Measurements from ENCODE around the gene ATAT1. TPM values are rescaled to one million over a fixed set of nuclear protein-coding genes. Genes with fewer than 3 reads are reported as not detected.
"Not testable (repeated sequence)": the region's sequence is repeated elsewhere in the genome, so short reads cannot be mapped to it uniquely, and the experiment has no call there.

ATAT1 gene
- total RNA-seq, 2 donors from 2014 or later = 2.7 to 3.8 TPM

DNA sequence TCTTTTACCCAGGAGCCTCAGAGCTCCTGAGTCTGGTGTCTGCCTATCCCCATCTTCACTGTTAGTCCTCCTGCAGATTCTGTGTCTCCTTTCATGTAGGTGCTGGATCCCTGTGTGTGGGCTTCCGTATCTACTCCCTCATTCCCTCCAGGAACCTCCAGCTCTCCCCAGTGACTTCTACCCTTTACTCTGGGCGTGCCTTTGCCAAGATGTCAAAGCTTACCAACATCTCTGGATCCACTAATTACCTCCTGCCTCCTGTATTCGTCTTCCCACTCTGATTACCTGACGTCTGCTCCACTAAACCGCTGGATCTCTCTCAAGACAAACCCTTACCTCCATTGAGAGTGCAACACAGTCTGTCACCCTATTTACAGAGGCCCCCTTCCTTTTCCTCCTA is 18.1 kb downstream of the ATAT1 start:
- ATAC-seq = no peak
- intact Hi-C loops (cut with DNase I) = no loop called here
- no peak for DNase-seq

DNA sequence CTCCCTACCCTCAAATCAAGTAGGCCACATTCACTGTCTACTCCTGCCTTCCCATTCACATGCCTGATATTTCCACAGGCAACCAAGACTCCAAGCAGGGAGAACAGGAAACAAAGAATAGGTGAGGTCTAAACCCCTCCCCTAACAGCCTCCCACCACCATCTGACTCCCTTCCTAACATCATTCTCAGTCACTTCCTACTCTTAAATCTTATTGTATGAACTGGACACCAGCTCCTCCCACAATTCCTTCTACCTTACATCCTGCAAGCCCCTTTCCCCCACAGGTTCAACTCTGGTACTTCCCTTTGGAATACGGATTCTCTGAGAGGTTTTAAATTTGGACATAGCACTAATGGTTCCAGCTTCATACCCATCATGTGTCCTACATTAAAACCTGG is 19.3 kb downstream of the ATAT1 start:
- no peak for DNase-seq
- intact Hi-C loops (cut with DNase I) = no loop called here
- no peak for ATAC-seq

DNA sequence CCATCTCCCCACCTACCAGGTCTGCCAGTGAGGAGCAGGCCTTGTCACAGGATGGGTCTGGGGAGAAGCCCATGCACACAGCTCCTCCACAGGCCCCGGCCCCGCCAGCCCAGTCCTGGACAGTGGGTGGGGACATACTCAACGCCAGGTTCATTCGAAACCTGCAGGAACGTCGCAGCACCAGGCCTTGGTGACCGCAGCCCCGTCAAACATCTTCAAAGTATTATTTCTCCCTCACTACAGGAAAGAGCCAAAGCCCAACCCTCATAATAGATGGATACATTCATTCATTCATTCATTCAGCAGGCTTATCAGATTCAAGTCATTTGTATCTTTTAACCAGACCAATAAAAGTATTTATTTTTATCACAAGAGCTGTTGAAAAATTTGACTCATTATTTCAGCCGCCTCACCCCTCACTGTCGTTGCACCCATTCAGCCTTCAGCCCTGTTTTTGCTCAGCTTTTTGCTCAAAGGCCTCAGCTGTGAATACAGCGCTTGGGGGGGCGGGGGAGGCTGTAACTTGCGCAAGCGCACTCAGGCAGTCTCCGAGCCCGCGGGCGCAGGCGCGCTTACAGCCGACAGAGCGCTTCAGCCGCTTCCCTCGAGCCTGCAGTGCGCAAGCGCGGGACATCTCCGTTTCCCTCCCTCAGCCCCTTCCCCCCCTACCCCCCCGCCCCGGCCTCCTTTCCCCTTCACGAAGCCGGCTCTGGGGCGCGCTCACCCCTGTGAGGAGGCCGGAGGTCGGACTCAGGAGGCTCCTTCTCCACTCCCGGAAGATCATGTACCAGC is 20.0 kb downstream of the ATAT1 start, which contains the start of gene C6orf136:
Gene C6orf136 (plus strand): TSS at position 684 of the 792 bp plus-strand sequence. CDS start 99 bp downstream, at position 783.
- ATAC-seq (peak; percentile 93), DNase-seq (peak; percentile 96)
- intact Hi-C loops (cut with DNase I) = no loop called here

DNA sequence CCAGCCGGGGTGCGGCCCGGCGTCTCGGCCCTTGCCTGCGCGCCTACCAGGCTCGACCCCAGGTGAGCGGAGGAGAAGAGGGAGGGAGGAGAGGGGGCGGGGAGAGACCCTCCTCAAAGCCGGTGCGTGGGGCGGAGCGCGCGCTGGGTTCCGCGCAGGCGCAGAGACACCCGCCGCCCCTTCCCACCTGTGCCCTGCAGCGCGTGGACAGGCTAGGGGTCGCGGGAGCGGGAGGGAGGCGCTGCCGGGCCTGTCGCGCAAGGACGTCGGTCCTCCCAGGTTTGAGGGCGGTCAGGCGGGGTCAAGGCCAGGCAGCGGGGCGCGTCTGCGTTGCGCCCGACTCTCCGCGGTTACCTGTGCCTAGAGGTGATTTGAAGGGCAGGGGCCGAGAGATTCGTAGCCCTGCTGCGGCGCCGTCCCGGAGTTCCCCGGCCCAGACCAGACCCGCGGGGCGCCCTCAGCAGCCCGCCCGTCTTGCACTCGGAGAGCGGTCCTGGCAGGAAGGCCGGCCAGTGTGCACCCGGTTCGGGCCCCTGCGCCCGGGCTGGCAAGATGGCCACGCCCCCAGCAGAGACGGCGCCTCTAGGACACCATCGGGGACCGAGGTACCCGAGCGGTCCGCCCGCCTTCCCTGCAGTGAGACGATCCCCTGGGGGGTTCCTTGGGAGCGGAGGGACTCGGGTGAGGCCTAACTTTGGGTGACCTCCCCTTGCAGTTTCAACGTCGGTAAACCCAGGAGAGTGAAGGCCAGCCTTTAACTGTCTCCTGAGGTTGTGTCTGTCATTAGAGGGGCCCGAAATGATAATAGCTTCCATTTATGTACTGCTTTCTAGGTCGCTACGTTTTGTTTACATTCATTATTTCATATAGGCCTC is 20.8 kb downstream of the ATAT1 start:
- peak; percentile 88 to 89 for ATAC-seq
- peak; percentile 81 for DNase-seq
- intact Hi-C loops (cut with DNase I) = no loop called here

DNA sequence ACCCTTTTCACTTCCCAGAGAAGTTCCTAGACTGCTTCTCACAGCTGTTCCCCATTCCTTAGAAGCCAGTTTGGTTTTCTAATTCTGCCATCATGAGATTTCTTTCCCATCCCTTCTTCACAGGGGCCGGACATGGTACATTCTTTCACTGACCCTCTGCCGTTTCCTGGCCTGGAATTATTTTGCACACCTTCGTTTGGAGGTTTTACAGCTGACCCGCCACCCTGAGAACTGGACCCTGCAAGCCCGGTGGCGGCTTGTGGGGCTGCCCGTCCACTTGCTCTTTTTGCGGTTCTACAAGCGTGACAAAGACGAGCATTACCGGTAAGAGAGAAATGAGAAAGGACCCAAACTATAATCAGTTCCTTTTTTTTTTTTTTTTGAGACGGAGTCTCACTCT is 24.5 kb downstream of the ATAT1 start:
- ATAC-seq = no peak
- intact Hi-C loops (cut with DNase I) = no loop called here
- no peak for DNase-seq

DNA sequence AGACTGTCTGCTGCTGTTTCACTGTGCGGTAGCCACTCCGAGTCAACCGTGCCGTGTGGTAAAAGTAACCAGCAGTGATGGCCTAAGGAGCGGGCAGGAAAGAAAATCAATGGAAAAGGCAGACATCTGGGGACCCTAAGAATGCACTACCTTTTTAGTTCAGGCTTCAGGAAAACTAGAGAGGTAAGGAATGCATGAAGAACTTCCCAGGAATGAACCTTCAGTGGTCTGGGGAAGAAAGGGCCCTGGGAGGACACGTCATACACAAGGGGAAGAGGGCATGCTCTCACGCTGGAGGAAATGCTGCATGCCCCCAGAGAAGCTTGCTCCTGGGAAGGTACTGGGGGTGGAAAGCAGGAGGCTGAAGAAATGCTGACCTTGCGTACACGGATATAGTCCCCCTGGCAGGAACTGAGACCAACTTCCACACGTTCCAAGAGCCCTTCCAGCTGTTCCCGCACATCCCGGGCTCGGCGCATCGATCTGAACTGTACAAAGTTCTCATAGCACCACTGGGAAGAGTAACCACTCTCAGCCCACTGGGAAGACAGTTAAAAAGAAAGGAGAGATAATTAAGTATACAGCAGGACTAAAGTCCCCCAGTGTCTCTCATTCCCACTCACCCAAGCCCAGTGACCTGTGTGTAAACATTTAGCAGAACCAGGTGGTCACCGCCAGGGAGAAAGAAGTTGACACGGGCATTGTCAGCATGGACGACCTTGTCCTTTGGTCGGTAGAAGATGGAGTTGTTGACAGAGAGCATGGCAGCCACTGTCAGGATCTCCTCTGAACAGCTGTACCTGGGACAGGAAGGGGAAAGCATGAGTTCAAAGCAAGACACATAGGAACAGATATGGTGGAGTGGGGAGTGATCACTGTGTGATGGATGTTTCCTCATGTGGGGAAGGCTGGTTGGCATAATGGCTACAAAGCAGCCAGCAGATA is 28.4 kb downstream of the ATAT1 start:
- ATAC-seq (no peak), DNase-seq (no peak)
- intact Hi-C loops (cut with DNase I) = no loop called here

DNA sequence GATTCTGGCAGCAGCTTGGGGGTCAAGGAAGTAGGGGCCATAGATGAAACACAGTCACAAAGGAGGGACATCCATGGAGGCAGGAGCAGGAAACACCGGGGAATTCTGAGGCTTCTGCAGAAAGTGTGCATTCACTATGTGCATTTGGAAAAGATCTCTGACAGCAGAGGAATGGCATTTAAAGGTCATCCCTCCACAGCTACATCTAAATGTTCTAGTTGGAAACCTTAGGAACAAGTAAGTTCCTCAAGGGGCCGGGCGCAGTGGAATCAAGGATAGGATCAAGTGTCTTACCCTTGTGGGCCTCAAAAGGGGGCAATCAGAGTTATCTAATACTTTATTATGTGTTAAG is 29.0 kb downstream of the ATAT1 start:
- ATAC-seq (no peak), DNase-seq (no peak)
- intact Hi-C loops (cut with DNase I) = no loop called here

DNA sequence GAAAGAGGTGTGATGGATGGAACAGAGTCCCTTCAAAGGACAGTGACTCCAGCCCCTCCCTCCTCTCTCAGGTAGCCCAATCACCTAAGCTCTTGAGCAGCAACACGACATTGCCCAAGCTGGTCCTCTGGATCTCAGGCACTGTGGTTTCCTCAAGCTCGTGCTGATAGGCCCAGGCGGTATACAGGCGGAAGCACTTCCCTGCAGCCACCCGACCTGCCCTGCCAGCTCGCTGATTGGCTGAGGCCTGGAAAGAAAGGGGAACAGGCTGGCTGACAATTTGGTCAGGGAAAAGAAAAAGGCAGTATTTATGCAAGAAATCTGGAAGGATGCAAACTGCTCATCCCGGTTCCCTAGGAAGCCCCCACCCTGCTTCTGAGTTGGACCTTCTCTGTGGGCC is 29.8 kb downstream of the ATAT1 start:
- intact Hi-C loops (cut with DNase I) = no loop called here
- peak; percentile 11 to 23 for ATAC-seq
- no peak for DNase-seq

DNA sequence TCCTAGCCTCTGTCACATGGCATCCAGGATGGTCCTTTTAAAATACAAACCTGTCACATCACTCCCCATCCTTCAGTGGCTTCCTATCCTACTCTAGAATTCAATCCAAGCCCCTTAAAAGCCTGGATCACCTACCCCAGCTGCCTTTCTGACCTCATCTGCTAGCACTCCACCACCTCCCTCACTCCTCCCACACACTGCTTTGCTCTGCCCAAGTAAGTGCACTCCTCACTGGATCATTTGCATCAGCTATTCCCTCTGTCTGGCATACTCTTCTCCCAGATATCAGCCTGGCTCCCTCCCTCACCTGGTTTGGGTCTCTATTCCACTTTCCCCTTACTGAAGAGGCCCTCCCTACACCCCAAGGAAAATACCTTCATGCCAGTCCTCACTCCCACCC is 30.8 kb downstream of the ATAT1 start:
- ATAC-seq (peak in 1 of 2 donors; percentile 62), DNase-seq (no peak)
- intact Hi-C loops (cut with DNase I) = no loop called here

DNA sequence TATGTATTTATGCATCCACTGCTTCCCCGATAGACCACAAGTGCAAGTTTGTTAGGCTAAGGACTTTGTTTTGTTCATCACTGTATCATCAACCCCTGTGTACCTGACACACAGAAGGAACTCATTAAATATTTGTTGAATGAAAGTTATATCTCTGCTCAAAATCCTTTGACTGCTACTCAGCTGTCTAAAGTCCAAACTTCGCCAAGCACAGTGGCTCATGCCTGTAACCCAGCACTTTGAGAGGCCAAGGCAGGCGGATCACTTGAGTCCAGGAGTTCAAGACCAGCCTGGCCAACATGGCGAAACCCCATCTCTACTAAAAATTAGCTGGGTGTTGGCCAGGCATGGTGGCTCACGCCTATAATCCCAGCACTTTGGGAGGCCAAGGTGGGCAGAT is 31.2 kb downstream of the ATAT1 start:
- DNase-seq; intact Hi-C loops (cut with DNase I); ATAC-seq: not testable (repeated sequence)

DNA sequence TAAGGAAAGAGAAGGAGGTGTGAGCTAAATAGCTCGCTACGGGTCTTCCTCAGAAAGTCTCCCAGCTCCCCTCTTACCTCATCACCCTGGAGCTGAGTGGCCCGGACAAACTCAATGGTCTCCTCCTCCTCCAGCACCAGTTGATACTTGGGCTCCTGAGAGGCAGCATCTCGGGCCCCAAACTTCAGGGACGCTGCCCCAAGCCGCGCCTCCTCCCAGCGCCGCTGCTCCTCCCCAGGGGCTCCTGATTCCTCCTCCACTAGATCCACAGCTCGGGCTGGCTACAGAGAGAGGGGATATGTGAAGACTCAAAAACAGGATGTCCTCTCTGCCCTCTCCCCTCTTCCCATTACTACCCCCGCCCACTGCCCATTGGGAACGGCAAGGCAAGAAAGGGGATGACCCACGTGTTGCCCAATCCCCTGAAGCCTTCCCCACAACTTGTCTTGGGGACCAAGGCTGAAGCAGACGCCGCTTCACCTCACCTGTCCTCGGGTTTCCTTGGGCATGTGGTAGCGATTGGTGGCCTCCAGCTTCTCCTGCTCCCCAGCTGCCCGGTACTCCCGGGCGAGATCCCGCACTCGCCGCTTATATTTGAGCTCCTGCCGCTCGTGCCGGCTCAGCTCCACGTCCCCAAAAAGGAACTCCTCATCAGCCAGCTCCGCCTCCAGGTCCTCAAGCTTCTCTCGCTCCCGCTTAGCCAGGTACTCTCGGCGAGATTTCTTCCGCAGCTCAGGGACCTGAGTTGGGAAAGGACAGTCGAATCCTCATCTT is 38.5 kb downstream of the ATAT1 start:
- intact Hi-C loops (cut with DNase I) = no loop called here
- no peak for ATAC-seq

DNA sequence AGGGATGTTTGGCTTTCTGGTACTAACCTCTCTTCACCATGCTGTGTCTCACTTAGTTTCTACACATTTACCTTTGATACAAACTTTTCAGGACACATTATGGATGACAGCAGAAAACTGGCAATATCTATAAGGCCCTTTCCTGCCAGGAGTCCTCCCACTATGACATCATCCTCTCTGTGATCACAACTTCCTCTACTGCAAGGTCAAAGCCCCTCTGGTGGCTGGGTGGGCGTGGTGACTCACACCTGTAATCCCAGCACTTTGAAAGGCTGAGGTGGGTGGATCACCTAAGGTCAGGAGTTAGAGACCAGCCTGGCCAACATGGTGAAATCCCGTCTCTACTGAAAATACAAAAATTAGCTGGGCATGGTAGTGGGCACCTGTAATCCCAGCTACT is 39.6 kb downstream of the ATAT1 start:
- ATAC-seq; intact Hi-C loops (cut with DNase I); DNase-seq: not testable (repeated sequence)

More for the DNA sequence above, 38.5 kb downstream of the ATAT1 start:
- no peak for DNase-seq

DNA sequence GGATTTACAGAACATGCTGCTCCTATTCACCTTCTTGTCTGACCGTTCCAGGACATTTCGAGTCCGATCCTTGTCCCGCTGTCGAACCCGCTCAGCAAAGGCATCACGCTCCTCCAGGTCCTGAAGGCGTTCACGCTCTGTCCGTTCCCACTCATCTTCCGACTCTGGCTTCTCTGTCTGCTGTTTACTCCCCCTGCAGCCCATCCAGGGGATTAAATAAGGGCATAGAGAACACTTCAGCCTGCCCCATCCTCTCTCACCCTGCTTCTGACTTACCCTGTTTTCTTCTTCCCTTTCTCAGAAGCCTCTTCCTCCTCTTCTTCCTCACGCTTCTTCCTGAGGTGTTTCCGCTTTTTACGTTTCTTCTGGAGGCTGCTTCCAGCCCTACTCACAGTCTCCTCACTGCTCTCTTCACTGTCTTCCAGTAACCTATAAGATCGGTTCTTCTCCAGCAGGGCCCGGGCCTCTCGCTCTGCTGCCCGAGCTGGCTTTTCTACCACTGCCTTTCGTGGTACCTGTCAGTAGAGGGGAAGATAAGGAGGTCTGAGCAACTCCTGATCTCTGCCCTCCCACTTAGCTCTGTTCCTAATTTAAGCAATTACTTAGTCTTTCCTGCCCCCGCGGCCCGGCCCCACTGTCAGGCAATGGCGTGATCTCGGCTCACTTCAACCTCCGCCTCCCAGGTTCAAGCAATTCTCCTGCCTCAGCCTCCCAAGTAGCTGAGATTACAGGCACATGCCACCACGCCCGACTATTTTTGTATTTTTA is 44.3 kb downstream of the ATAT1 start:
- no peak for ATAC-seq
- intact Hi-C loops (cut with DNase I) = loop anchor here in 1 of 2 donors (5.0 to 10.0 kb wide), 2 partner anchors 44 to 186 kb away; partner anchors contain the start of genes ATAT1 and HLA-E
- DNase-seq = no peak

DNA sequence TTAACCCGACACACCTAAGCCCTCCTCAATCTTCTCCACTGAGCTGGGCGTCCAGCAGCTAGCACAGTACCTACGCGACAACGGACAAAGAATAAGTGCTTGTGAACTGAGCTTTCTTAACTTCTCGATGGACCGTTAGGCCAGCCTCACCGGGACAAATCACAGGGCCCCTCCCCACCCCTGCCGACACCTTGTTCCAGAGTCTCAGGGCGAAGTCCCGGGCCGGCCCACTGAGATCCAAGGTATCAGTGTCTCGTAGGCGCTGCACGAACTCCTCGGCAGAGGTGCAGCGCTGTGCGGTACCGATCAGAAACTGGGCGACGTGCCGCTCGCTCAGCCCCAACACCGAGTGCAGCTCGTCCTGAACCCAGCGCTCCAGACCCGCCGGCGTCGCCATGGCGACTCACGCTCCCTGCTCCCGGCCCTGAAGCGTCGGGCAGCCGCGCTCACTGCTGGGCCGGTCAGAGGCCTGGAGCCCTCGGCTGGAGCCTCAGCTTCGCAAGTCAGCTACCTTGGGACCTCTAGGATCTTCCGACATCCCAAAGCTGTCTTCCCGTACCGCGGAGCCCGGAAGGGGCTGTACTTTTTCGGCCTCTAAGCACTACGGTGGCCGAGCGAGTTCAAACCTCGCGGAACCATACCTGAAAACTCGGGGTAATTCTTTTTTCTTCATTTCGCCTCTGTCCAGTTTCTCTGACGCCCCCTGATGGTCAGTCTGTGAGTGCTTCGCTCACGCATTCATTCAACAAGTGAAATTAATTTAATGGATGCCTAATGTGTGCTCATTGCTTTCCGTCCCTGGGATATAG is 46.0 kb downstream of the ATAT1 start, which contains the start of gene DHX16:
Gene DHX16 (minus strand): TSS at position 562 of the 809 bp plus-strand sequence. CDS start 165 bp downstream, at position 397.
- intact Hi-C loops (cut with DNase I) = loop anchor here in 1 of 2 donors (5.0 to 10.0 kb wide), 2 partner anchors 45 to 188 kb away; partner anchors contain the start of genes ATAT1 and HLA-E
- ATAC-seq (peak; percentile 91 to 94), DNase-seq (peak; percentile 97)

DNA sequence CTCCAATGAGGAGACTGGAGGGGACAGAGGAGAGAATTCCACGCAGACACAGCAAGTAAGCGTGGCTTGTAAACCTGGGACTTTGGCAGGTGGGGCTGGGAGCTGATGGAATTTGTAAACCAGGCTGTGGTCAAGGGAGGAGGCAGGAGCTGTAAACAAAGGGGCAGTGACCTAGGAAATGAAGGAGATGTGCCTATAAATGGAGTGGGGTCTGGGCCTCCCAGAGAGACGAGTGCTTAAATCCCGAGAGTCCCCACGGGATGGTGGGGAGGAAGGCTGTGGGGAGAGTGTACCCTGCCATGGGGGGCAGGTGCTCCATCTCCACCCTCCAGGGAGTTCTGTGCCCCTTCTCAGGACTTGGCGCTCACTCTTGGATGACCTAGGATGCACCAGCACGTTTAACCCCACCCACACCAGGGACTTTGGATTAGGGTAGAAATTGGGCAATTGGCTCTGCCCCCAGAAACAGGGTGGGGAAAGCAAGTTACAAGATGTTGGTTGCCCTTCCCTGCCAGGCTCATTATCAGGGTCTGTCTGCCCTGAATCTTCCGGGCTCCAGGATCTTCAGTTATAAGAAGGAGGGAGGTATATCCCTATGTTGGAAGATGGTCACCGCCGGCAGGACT is 50.1 kb downstream of the ATAT1 start:
- intact Hi-C loops (cut with DNase I) = loop anchor here in 1 of 2 donors (10.0 kb wide), 1 partner anchor 192 kb away; the partner anchor contains the start of gene HLA-E
- ATAC-seq = no peak

More for the DNA sequence above, 50.1 kb downstream of the ATAT1 start:
- DNase-seq = no peak
